Ecto neural progenitor cell (in vitro differentiated cells): ENCODE data around the gene PNLDC1.
A peak's percentile ranks its signal among the peaks of the same experiment; 100 is the strongest.

Experiments
- DNase-seq: peaks from one replicate; pipeline ENCODE4 v3.0.0-alpha.2; 2018; ENCODE audit warnings: low spot score

Gene PNLDC1

GRCh38 chr6:159800141-159800865, at the start of gene PNLDC1:
TSS of gene PNLDC1 (plus strand) at chr6:159800276. CDS start at chr6:159800308, 32 bp downstream.
- no peak for DNase-seq

- no peak for DNase-seq
Measured at GRCh38 chr6:159751448-159751847, 48.6 kb upstream of the PNLDC1 start.

GRCh38 chr6:159753081-159753872, 46.8 kb upstream of the PNLDC1 start:
- no peak for DNase-seq

GRCh38 chr6:159754401-159754800, 45.7 kb upstream of the PNLDC1 start:
- DNase-seq, result no peak

DNA sequence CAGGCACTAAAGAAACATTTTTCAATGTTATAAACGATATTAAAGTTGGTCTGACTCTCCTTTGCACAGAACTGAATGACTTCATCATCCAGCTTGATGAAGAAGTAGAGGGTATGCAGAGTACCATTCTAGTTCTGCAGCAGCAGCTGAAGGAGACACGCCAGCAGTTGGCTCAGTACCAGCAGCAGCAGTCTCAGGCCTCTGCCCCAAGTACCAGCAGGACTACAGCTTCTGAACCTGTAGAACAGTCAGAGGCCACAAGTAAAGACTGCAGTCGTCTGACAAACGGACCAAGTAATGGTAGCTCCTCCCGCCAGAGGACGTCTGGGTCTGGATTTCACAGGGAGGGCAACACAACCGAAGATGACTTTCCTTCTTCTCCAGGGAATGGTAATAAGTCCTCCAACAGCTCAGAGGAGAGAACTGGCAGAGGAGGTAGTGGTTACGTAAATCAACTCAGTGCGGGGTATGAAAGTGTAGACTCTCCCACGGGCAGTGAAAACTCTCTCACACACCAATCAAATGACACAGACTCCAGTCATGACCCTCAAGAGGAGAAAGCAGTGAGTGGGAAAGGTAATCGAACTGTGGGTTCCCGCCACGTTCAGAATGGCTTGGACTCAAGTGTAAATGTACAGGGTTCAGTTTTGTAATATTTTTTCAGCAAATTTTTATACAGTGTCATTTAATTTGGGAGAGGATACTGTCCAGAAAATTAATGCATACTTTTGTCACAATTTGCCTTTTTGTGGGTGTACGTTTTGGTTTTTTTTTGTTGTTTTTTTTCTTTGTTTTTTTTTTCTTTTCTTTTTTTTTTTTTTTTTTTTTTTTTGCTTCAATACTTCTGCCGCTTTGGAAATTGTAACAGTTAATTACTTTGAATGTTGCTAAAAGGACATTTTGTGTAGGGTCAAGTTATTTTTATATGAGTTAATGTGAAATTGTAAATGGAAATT, 44.8 kb upstream of the PNLDC1 start:
- DNase-seq, result no peak

DNA sequence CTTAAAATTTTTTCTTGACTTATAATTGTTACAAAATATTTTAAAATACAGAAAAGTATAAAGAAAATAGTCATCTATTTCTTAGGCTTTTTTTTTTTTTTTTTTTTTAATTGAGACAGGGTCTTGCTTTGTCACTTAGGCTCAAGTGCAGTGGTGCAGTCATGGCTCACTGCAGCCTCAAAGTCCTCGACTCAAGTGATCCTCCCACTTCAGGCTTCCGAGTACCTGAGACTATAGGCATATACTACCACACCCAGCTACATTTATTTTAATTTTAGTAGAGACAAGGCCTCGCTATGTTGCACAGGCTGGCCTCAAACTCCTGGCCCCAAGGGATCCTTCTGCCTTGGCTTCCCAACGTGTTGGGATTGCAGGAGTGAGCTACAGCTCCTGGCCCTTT, 43.6 kb upstream of the PNLDC1 start:
- DNase-seq, result no peak

DNA sequence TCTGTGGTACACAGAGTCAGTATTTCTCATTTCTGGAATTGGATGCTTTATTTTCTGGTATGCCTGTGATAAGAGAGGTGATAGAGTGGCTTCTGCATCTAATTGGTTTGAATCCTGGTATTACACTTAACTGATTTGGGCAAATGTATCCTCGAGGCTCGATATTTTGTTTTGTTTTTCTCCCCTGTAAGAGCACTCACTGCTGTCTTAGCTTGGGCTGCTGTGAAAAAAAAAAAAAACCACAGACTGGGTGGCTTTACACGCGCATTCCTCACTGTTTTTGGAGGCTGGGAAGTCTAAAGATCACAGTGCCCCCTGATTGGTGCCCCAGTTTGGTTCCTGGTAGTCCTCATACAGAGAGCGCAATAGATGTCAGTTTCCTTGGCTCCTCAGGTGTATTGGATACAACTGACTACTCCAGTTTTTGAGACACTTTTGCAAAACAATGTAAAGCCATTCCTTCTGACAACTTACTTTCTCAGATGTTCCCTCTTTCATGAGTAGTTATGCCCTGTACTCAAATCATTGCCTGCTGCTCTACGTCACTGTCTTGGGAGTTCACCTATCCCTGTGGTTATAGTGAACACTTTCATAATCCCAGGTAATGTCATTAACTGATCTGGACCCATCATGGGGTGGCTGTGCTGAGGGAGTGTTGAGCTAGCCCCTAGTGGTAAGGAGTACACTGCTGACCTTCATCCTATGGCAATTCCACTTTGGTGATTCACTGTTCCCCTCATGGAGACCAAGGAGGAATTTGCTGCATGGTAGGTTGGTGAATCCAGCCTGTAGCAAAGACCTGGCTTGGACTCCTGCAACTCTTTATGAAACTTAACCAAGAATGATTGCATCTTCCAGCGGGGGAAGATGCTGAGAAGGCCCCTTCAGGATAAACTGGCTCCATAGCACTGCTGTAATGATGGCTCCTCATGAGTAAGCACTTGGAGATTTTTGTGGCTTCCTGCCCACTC, 41.8 kb upstream of the PNLDC1 start:
- DNase-seq, result no peak

- DNase-seq, result no peak
Measured at GRCh38 chr6:159759645-159760044, 40.4 kb upstream of the PNLDC1 start.

DNA sequence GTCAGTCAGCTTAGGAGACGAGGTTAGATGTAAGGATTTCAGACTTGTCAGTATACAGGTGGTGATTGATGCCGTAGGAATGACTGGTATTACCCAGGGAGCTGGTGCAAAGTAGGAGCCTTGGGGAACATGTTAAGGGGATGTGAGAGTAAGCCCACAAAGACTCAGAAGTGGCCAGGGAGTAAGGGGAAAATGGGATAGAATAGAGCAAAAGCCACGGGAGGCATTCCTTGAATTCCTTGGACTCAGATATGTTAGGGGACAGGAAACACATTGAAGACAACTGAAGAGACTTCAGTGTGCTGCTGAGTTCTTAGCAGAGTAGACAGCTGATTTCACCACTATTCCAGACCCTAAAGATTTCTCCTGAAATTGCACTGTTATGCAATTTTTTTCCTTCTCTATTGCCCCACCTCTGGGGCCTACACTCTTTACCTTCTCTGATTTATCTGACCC, 39.4 kb upstream of the PNLDC1 start:
- DNase-seq, result peak; percentile 54

DNA sequence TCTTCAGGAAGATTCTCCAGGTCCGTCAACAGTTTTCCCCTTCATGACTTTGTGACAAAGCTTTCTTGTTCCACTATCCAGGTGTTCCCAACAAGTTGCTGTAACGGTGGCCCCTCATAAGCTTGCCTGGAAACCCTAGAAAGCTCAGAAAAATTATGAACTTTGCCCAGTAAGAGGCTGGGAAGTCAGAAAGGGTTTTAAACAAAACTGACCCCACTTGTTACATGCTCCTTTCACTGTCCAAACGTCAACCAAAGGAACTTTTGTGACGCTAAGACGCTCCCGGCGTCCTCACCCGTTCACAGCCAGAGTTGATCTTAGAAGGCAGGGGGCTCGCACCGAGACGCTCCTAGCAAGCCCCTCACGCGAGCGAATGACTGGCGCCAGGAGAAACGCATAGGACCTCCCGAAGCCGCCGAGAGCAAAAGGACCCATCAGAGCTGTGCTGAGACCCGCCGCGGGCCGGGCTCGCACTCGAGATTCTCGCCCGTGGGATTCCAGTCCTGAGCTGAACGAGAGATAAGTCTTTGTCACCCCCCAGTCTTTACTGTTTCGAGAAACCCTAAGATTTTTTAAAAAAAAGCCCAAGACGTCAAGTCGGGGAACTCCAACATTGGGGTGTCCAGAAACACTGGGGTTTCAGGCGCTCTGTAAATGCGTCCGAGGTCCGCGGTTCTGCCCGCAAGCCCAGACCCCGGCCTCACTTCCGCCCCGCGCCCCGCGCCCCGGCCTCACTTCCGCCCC, 38.8 kb upstream of the PNLDC1 start:
- DNase-seq, result peak; percentile 69

DNA sequence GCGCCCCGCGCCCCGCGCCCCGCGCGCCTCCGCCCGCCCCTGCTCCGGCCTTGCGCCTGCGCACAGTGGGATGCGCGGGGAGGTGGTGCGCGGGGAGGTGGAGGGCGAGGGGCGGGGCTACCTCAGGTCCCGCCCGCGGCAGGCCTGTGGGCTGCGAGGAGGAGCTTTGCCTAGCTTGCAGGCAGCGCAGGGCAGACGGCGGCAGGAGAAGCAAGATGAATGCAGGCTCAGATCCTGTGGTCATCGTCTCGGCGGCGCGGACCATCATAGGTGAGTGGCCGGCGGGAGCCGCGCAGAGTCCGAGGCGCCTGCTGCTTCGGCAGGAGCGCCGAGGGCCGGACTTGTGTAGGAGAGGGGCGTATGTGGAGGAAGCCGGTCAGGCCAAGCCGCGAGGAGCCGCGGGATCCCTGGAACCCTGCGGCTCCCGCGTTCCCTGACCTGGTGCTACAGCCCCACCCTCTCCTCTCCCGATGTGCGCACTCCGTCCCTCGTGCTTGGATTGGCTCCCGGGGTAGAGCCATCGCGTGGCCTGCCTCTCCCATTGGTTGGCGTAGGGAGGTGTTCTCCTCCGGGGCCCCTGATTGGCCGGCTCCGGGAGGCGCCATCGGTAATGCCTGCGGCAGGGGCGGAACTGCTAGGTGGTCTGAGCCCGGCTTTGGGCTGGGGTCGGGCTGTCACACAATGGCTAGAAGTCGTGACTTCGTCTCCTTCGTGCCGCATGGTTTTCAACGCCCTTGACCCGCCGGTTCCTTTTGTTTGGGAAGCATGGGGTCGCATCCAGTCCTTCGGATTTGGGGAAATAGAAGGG, 38.0 kb upstream of the PNLDC1 start, which contains the start of gene ACAT2:
Gene ACAT2 (plus strand): TSS at position 173 of the 808 bp plus-strand sequence. CDS start 43 bp downstream, at position 216.
- peak; percentile 96 for DNase-seq

- peak; percentile 44 for DNase-seq
Measured at GRCh38 chr6:159762681-159763293, 37.3 kb upstream of the PNLDC1 start.

DNA sequence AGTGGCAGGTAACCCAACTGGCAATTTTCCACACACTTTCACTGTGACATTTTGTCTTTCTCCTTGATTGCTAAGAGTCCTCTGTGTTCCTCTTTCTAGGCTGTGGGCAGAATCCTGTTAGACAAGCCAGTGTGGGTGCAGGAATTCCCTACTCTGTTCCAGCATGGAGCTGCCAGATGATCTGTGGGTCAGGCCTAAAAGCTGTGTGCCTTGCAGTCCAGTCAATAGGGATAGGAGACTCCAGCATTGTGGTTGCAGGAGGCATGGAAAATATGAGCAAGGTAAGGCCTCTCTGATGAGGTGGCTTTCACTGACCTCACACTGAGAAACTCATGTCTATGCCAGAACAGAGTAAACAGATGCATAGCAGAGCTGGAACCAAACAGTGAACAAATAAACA, 33.2 kb upstream of the PNLDC1 start:
- no peak for DNase-seq

GRCh38 chr6:159769470-159769869, 30.6 kb upstream of the PNLDC1 start:
- DNase-seq, result no peak

GRCh38 chr6:159772196-159772595, 27.9 kb upstream of the PNLDC1 start:
- no peak for DNase-seq

DNA sequence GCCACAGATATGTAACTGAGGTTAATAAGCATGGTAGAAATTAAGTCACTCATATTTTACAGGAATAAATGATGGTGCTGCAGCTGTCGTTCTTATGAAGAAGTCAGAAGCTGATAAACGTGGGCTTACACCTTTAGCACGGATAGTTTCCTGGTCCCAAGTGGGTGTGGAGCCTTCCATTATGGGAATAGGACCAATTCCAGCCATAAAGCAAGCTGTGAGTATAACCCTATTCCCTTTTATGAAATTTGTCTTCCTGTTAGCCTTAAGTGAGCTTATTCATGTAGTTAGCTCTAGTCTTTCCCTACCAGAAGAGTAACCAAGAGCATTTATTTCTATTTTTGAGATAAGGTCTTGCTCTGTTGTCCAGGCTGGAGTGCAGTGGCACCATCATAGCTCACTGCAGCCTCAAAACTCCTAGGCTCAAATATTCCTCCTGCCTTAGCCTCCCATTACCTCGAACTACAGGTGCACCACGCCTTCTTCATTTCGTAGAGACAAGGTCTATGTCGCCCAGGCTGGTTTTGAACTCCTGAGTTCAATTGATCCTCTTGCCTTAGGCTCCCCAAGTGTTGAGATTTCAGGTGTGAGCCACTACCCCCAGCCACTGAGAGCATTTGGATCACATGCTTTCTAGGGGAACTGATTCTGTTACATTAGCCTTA, 22.7 kb upstream of the PNLDC1 start:
- no peak for DNase-seq

GRCh38 chr6:159778131-159778530, 21.9 kb upstream of the PNLDC1 start:
- no peak for DNase-seq

GRCh38 chr6:159778542-159779103, 21.5 kb upstream of the PNLDC1 start:
- DNase-seq, result no peak
